NCI-H460 (cell line): ENCODE data around the gene AIRE. TPM values are rescaled to one million over a fixed set of nuclear protein-coding genes. Genes with fewer than 3 reads are reported as not detected.
A peak's percentile ranks its signal among the peaks of the same experiment; 100 is the strongest.
"Not testable (repeated sequence)": the region's sequence is repeated elsewhere in the genome, so short reads cannot be mapped to it uniquely, and the experiment has no call there.

Source experiments
- DNase-seq: peaks from one replicate; pipeline ENCODE4 v3.0.0-alpha.2; 2016; ENCODE audit warnings: low read depth; ENCODE audit errors: extremely low read depth
- small RNA-seq, 2 experiments: library from RNA; depleted of rRNA; stranded (forward); fragments of <200 nt; gene quantifications; one replicate each; pipeline ENCODE3, GENCODE V24; 2014
- total RNA-seq: library from RNA; depleted of rRNA; stranded (reverse); fragments of >200 nt; shearing (Covaris generic); gene quantifications from 2 replicates; pipeline ENCODE4 v1.2.3, GENCODE V29; 2014; rRNA removed

AIRE gene
- total RNA-seq, 1 experiment from 2014 or later, result not detected

GRCh38 chr21:44334329-44335030, 48.8 kb downstream of the AIRE start:
- no peak for DNase-seq

GRCh38 chr21:44335266-44336059, 49.8 kb downstream of the AIRE start:
- DNase-seq, result no peak

- DNase-seq, result no peak
These were observed 51.8 kb downstream of the AIRE start for GRCh38 chr21:44337449-44337848.

DNA sequence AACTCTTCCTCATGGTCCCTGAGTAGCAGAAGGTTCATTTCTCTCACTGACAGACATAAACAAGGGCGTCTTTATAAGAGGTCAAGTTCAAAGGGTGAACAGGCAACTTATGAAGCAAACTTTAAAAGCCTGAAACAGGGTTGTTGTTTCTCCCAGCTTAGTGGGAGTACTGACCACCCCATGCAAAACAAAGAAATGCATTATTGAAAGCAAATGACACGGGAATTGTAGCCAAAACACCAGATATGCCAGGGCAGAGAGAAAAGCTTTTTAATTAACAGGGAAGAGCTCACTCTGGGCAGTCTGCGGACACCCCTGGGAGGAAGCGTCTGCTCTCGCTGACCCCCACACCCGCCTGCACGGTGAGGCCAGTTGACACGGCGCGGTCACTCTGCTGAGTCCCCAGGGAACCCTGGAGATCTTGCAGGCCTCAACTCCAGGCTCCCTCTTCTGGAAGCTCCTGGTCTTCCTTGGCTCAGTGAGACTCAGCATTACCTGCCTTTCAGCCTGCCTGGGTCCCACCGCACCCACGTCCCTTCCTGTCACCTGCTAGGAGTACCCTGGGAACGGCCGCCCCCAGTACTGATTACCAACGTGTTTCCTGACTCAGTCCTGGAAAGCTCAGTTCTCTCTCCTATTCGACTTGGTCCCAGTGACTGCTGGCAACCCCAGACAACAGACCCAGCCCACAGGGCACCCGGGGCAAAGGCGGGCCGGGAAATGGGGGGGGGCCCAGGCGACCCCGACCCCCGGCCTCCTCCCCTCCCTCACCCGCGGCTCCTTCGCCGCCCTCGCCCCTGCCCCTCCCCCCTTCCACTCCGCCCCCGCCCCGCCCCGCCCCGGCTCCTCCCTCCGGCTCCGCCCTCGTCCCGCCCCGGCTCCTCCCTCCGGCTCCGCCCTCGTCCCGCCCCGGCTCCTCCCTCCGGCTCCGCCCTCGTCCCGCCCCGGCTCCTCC, 52.5 kb downstream of the AIRE start:
- DNase-seq, result peak; percentile 37

- DNase-seq, result peak; percentile 87
These were observed 53.6 kb downstream of the AIRE start, which contains the start of gene CFAP410 for GRCh38 chr21:44338971-44339910. Gene CFAP410 (minus strand): TSS chr21:44339390. CDS start chr21:44339194, 196 bp downstream.

DNA sequence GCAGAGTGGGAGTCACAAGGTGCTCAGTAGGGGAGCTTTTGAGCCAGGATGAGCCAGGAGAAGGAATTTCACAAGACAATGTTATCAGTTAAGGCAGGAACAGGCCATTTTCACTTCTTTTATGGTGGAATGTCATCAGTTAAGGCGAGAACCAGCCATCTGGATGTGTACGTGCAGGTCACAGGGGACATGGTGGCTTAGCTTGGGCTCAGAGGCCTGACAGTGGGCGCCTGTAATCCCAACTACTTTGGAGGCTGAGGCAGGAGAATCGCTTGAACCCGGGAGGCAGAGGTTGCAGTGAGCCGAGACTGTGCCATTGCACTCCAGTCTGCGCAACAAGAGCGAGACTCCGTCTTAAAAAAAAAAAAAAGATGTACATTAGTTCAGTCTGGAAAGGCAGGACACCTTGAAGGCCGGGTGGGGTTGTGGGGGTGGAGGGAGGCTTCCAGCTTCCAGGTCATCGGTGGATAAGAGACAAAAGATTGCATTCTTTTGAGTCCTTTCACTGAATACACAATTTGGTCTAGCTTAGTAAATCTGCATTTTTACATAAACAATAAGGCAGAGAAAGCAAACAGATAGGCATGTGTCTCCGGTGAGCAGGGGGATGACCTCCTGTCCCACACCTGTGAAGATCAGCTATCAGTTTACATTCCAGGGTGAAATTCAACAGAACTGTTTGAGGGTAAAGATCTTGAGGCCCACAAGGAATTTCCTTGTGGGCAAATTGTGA, 56.2 kb downstream of the AIRE start:
- not testable (repeated sequence) for DNase-seq

DNA sequence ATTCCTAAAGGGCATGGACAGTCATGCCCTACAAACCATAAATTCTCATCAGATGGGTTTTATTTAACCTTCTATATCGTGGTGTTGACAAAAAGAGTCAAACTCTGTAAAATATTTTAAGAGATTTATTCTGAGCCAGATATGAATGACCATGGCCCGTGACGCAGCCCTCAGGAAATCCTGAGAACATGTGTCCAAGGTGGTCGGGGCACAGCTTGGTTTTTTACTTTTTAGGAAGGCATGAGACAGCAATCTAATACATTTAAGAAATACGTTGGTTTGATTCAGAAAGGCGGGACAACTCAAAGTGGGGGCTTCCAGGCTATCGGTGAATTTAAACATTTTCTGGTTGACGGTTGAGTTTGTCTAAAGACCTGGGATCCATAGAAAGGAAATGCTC, 57.3 kb downstream of the AIRE start:
- not testable (repeated sequence) for DNase-seq

- no peak for DNase-seq
These were observed 59.0 kb downstream of the AIRE start for GRCh38 chr21:44344541-44345183.

DNA sequence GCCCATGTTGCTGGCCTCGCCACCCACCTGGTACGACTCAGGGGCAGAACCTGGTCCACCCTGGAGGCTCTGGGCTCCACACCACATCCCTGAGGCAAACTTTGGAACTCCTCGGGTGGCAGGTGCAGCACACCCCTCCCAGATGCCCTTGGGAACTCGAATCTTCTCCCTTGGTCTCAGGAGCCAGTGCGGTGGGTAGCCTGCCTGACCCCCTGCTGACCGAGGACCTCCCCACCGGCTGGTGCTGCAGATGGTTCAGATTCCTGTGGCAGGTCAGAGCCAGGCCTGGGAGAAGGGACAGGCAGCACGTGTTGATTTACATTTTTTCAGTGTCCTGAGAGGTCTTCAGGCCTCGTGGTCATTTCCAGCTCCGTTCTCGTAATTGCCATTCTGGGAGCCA, 59.8 kb downstream of the AIRE start:
- DNase-seq, result no peak

DNA sequence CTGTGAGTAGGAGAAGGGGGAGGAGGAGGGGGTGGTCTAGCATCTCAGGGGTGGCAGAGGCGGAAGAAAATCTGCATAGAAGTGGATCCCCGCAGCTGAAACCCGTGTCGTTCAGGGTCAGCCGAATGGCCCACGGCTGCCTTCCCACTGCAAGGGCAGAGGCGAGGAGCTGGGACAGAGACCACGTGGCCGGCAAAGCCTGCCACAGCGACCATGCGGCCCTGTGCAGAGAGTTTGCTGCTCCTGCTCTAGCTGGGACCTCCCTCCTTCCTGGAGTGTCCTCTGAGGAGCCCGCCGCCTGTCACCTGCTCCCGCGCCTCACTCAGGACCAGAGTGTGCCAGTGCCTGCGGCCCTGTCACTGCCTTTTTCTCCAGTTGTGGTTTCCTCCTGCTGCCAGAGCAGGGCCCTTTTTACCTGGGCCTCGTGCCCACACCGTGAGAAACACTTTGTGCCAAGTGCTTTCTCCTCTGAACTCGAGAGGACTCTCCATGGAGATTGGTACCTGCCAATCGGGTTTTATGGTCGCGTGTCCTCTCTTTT, 62.3 kb downstream of the AIRE start:
- no peak for DNase-seq

Small RNA genes within 50 kb of the gene (small RNA-seq; reads per million reads assigned to genes)
- 0 reads per million in 2 experiments for gene AP001059.3

Other genes starting within 250 kb of the AIRE start
- gene PWP2, start 178.5 kb upstream of the AIRE start, total RNA-seq, result 2.2 and 2.5 TPM in 2 replicates
- gene GATD3, start 152.2 kb upstream of the AIRE start, total RNA-seq, result 2.8 and 3.5 TPM in 2 replicates
- 0.40 and 0.47 TPM in 2 replicates for gene ICOSLG, start 44.9 kb upstream of the AIRE start, total RNA-seq
- gene DNMT3L, start 24.0 kb upstream of the AIRE start, total RNA-seq, result not detected in 2 replicates
- gene PFKL, start 14.2 kb downstream of the AIRE start, total RNA-seq, result 70.8 and 71.0 TPM in 2 replicates
- 5.0 and 5.4 TPM in 2 replicates for gene CFAP410, start 53.5 kb downstream of the AIRE start, total RNA-seq
- 5.7 and 6.8 TPM in 2 replicates for gene TRPM2, start 67.7 kb downstream of the AIRE start, total RNA-seq
- gene LRRC3, start 169.6 kb downstream of the AIRE start, total RNA-seq, result 0.47 and 0.92 TPM in 2 replicates